ENCODE measurements around the gene MEAK7. TPM values are rescaled to one million over a fixed set of nuclear protein-coding genes. Genes with fewer than 3 reads are reported as not detected.

The MEAK7 gene
- total RNA-seq, 2 donors from 2014 or later, result 30.3 to 34.9 TPM

- H3K4me1 Mint-ChIP-seq, result no peaks in the 10 kb centered on the region
- 58 to 68% methylated on average over 3 to 4 of the region's 4 CpGs for WGBS, 2 experiments (ENCODE audit: insufficient coverage in 1 of 2, insufficient read length in 1 of 2)
- Histone ChIP-seq H3K9ac (ENCODE audit: extremely low read depth, low read length, poor library complexity, severe bottlenecking) (no peak overlapping the region), H3K27me3 (ENCODE audit: control insufficient read depth, insufficient read depth, low read length, poor library complexity, severe bottlenecking) (no peaks in the 10 kb centered on the region), H3K4me3 (ENCODE audit: low read length) (no peak overlapping the region), H3K9me3 (ENCODE audit: control insufficient read depth, low read length) (no peaks in the 10 kb centered on the region), H3K4me1 (ENCODE audit: control insufficient read depth, insufficient read depth, low read length) (no peaks in the 10 kb centered on the region), H3K27ac (ENCODE audit: low read depth, low read length) (no peak overlapping the region), H3K36me3 (ENCODE audit: control insufficient read depth, insufficient read depth, low read length) (no peaks in the 10 kb centered on the region)
- no peaks in the 10 kb centered on the region for H3K27me3 Mint-ChIP-seq (ENCODE audit: insufficient read depth)
- DNase-seq, result no peak
- no peak for TF ChIP-seq CTCF (conservative IDR thresholded peaks at IDR 0.05)
- H3K27ac Mint-ChIP-seq, result no peak overlapping the region
- no peaks in the 10 kb centered on the region for H3K36me3 Mint-ChIP-seq (ENCODE audit: low read depth)
- no peaks in the 10 kb centered on the region for H3K9me3 Mint-ChIP-seq
- H3K4me3 Mint-ChIP-seq, result no peak overlapping the region
Observed at GRCh38 chr16:84550096-84550495, 45.6 kb upstream of the MEAK7 start.

- TF ChIP-seq CTCF (conservative IDR thresholded peaks at IDR 0.05), result no peak
- no peaks in the 10 kb centered on the region for H3K4me1 Mint-ChIP-seq
- Histone ChIP-seq H3K4me1 (ENCODE audit: control insufficient read depth, insufficient read depth, low read length) (no peaks in the 10 kb centered on the region), H3K36me3 (ENCODE audit: control insufficient read depth, insufficient read depth, low read length) (no peaks in the 10 kb centered on the region), H3K9me3 (ENCODE audit: control insufficient read depth, low read length) (no peaks in the 10 kb centered on the region), H3K9ac (ENCODE audit: extremely low read depth, low read length, poor library complexity, severe bottlenecking) (no peak overlapping the region), H3K27me3 (ENCODE audit: control insufficient read depth, insufficient read depth, low read length, poor library complexity, severe bottlenecking) (no peaks in the 10 kb centered on the region), H3K27ac (ENCODE audit: low read depth, low read length) (peak overlapping the region; percentile 58), H3K4me3 (ENCODE audit: low read length) (no peak overlapping the region)
- no peaks in the 10 kb centered on the region for H3K36me3 Mint-ChIP-seq (ENCODE audit: low read depth)
- 72 to 88% methylated on average over 13 to 23 of the region's 25 CpGs for WGBS, 2 experiments (ENCODE audit: insufficient coverage in 1 of 2, insufficient read length in 1 of 2)
- no peak for DNase-seq
- peak overlapping the region; percentile 11 for H3K27ac Mint-ChIP-seq
- no peak overlapping the region for H3K4me3 Mint-ChIP-seq
- no peaks in the 10 kb centered on the region for H3K27me3 Mint-ChIP-seq (ENCODE audit: insufficient read depth)
- H3K9me3 Mint-ChIP-seq, result no peaks in the 10 kb centered on the region
Observed at GRCh38 chr16:84548971-84549844, 44.7 kb upstream of the MEAK7 start.

- Mint-ChIP-seq H3K4me3 (no peak overlapping the region), H3K27ac (no peak overlapping the region), H3K4me1 (no peaks in the 10 kb centered on the region), H3K27me3 (ENCODE audit: insufficient read depth) (no peaks in the 10 kb centered on the region), H3K9me3 (no peaks in the 10 kb centered on the region), H3K36me3 (ENCODE audit: low read depth) (no peaks in the 10 kb centered on the region)
- no peaks in the 10 kb centered on the region for H3K36me3 ChIP-seq (ENCODE audit: control insufficient read depth, insufficient read depth, low read length)
- peak overlapping the region; percentile 58 for H3K27ac ChIP-seq (ENCODE audit: low read depth, low read length)
- no peak overlapping the region for H3K9ac ChIP-seq (ENCODE audit: extremely low read depth, low read length, poor library complexity, severe bottlenecking)
- H3K4me3 ChIP-seq (ENCODE audit: low read length), result no peak overlapping the region
- H3K9me3 ChIP-seq (ENCODE audit: control insufficient read depth, low read length), result no peaks in the 10 kb centered on the region
- H3K27me3 ChIP-seq (ENCODE audit: control insufficient read depth, insufficient read depth, low read length, poor library complexity, severe bottlenecking), result no peaks in the 10 kb centered on the region
- WGBS, 2 experiments (ENCODE audit: insufficient coverage in 1 of 2, insufficient read length in 1 of 2), result 91% methylated on average over 7 of the region's 8 CpGs; no CpG with 5 or more reads in 1 of the 2 experiments
- no peaks in the 10 kb centered on the region for H3K4me1 ChIP-seq (ENCODE audit: control insufficient read depth, insufficient read depth, low read length)
- DNase-seq, result no peak
- no peak for TF ChIP-seq CTCF (conservative IDR thresholded peaks at IDR 0.05)
Observed at GRCh38 chr16:84548508-84548907, 44.0 kb upstream of the MEAK7 start.

Measured in endodermal cell (in vitro differentiated cells).